ENCODE measurements around the gene CSMD2.
A peak's percentile ranks its signal among the peaks of the same experiment; 100 is the strongest.

CSMD2 gene

GRCh38 chr1:34113887-34114286, 51.1 kb downstream of the CSMD2 start:
- no peaks in the 10 kb centered on the region for H4K20me1 ChIP-seq (ENCODE audit: insufficient read depth, low read length)
- DNase-seq: no peak
- H3K27ac ChIP-seq (ENCODE audit: low read length): no peak overlapping the region

GRCh38 chr1:34113362-34113761, 51.7 kb downstream of the CSMD2 start:
- H3K9ac ChIP-seq (ENCODE audit: low read length): no peak overlapping the region
- no peak overlapping the region for H2AFZ ChIP-seq (ENCODE audit: low read length)
- no peaks in the 10 kb centered on the region for H4K20me1 ChIP-seq (ENCODE audit: insufficient read depth, low read length)
- no peak for DNase-seq
- H3K9me3 ChIP-seq (replicated peaks; ENCODE audit: insufficient read depth, low read length): no peaks in the 10 kb centered on the region
- H3K27ac ChIP-seq (ENCODE audit: low read length): no peak overlapping the region
- no peaks in the 10 kb centered on the region for H3K9me2 ChIP-seq (replicated peaks; ENCODE audit: insufficient read depth, low read length)
- TF ChIP-seq CTCF (IDR thresholded peaks at IDR 0.05; ENCODE audit: low read length) (no peak), EZH2 (optimal IDR thresholded peaks at IDR 0.05; ENCODE audit: low read depth, low read length) (no peak), EZH2phosphoT487 (IDR thresholded peaks at IDR 0.05; ENCODE audit: low read length) (no peak)
- no peaks in the 10 kb centered on the region for H3K79me2 ChIP-seq (ENCODE audit: low read length)
- peaks cover 9% of the 10 kb centered on the region; the same call in 1 of the 2 replicates for H3K27me3 ChIP-seq (replicated peaks; ENCODE audit: insufficient read depth, low read length)
- no peaks in the 10 kb centered on the region for H3K36me3 ChIP-seq (replicated peaks; ENCODE audit: insufficient read depth, low read length)
- H3F3A ChIP-seq (ENCODE audit: insufficient read depth, low read length): no peaks in the 10 kb centered on the region
- no peak overlapping the region for H3K4me3 ChIP-seq (ENCODE audit: low read length)
- no peak overlapping the region for H3K4me2 ChIP-seq (ENCODE audit: low read depth, low read length)
- H3K4me1 ChIP-seq (ENCODE audit: low read length): no peaks in the 10 kb centered on the region

More at GRCh38 chr1:34113887-34114286, 51.1 kb downstream of the CSMD2 start:
- H3F3A ChIP-seq (ENCODE audit: insufficient read depth, low read length): no peaks in the 10 kb centered on the region
- H2AFZ ChIP-seq (ENCODE audit: low read length): no peak overlapping the region
- no peaks in the 10 kb centered on the region for H3K9me3 ChIP-seq (replicated peaks; ENCODE audit: insufficient read depth, low read length)
- no peak overlapping the region for H3K4me2 ChIP-seq (ENCODE audit: low read depth, low read length)
- H3K79me2 ChIP-seq (ENCODE audit: low read length): no peaks in the 10 kb centered on the region
- H3K9ac ChIP-seq (ENCODE audit: low read length): no peak overlapping the region
- H3K4me3 ChIP-seq (ENCODE audit: low read length): no peak overlapping the region
- H3K4me1 ChIP-seq (ENCODE audit: low read length): no peaks in the 10 kb centered on the region
- no peaks in the 10 kb centered on the region for H3K36me3 ChIP-seq (replicated peaks; ENCODE audit: insufficient read depth, low read length)
- peaks cover 13% of the 10 kb centered on the region for H3K27me3 ChIP-seq (replicated peaks; ENCODE audit: insufficient read depth, low read length)
- no peaks in the 10 kb centered on the region for H3K9me2 ChIP-seq (replicated peaks; ENCODE audit: insufficient read depth, low read length)
- peak; percentile 37 for TF ChIP-seq CTCF (IDR thresholded peaks at IDR 0.05; ENCODE audit: low read length)
- no peak for TF ChIP-seq EZH2phosphoT487 (IDR thresholded peaks at IDR 0.05; ENCODE audit: low read length)
- no peak for TF ChIP-seq EZH2 (optimal IDR thresholded peaks at IDR 0.05; ENCODE audit: low read depth, low read length)

GRCh38 chr1:34108711-34109110, 56.3 kb downstream of the CSMD2 start:
- no peak overlapping the region for H3K27ac ChIP-seq (ENCODE audit: low read length)
- H3K9me3 ChIP-seq (replicated peaks; ENCODE audit: insufficient read depth, low read length): no peaks in the 10 kb centered on the region
- no peak overlapping the region for H2AFZ ChIP-seq (ENCODE audit: low read length)
- no peaks in the 10 kb centered on the region for H4K20me1 ChIP-seq (ENCODE audit: insufficient read depth, low read length)
- H3K9me2 ChIP-seq (replicated peaks; ENCODE audit: insufficient read depth, low read length): no peaks in the 10 kb centered on the region
- peaks cover 6% of the 10 kb centered on the region for H3K27me3 ChIP-seq (replicated peaks; ENCODE audit: insufficient read depth, low read length)
- no peaks in the 10 kb centered on the region for H3F3A ChIP-seq (ENCODE audit: insufficient read depth, low read length)
- TF ChIP-seq CTCF (IDR thresholded peaks at IDR 0.05; ENCODE audit: low read length): no peak
- TF ChIP-seq EZH2 (optimal IDR thresholded peaks at IDR 0.05; ENCODE audit: low read depth, low read length): no peak
- no peak overlapping the region for H3K4me2 ChIP-seq (ENCODE audit: low read depth, low read length)
- no peaks in the 10 kb centered on the region for H3K79me2 ChIP-seq (ENCODE audit: low read length)
- no peak for DNase-seq
- no peaks in the 10 kb centered on the region for H3K4me1 ChIP-seq (ENCODE audit: low read length)
- no peak overlapping the region for H3K9ac ChIP-seq (ENCODE audit: low read length)
- no peak overlapping the region for H3K4me3 ChIP-seq (ENCODE audit: low read length)
- H3K36me3 ChIP-seq (replicated peaks; ENCODE audit: insufficient read depth, low read length): no peaks in the 10 kb centered on the region

Data from MM.1S (cell line).